ENCODE results near the gene BMPR1B. TPM values are rescaled to one million over a fixed set of nuclear protein-coding genes. Genes with fewer than 3 reads are reported as not detected.

Gene BMPR1B
- total and polyA plus RNA-seq, 7 donors: 0.07 to 2.2 (median 1.8) TPM; not detected in 2

GRCh38 chr4:94976371-94977011 is 218.7 kb downstream of the BMPR1B start:
- WGBS, 2 donors: 81 to 87% methylated on average over 1 of the region's 1 CpG
- TF ChIP-seq POLR2AphosphoS5 (IDR thresholded peaks at IDR 0.05) (no peak), CTCF (IDR thresholded peaks at IDR 0.05) (no peak), EP300 (IDR thresholded peaks at IDR 0.05) (no peak), POLR2A (IDR thresholded peaks at IDR 0.05) (no peak)
- DNase-seq: no peak
- Histone ChIP-seq H3K36me3 (no peaks in the 10 kb centered on the region), H3K27ac (no peak overlapping the region), H3K4me1 (no peaks in the 10 kb centered on the region), H3K27me3 (no peaks in the 10 kb centered on the region), H3K9me3 (no peaks in the 10 kb centered on the region), H3K4me3 (no peak overlapping the region)
- intact Hi-C loops (cut with DNase I): no loop called here

- 69 to 77% methylated on average over 3 of the region's 3 CpGs for WGBS, 2 donors
- H3K4me3 ChIP-seq: no peak overlapping the region
- H3K9me3 ChIP-seq: no peaks in the 10 kb centered on the region
- H3K27ac ChIP-seq: no peak overlapping the region
- no peaks in the 10 kb centered on the region for H3K4me1 ChIP-seq
- DNase-seq: no peak
- no peaks in the 10 kb centered on the region for H3K27me3 ChIP-seq
- no peaks in the 10 kb centered on the region for H3K36me3 ChIP-seq
- TF ChIP-seq EP300 (IDR thresholded peaks at IDR 0.05): no peak
- TF ChIP-seq POLR2A (IDR thresholded peaks at IDR 0.05): no peak
- TF ChIP-seq CTCF (IDR thresholded peaks at IDR 0.05): no peak
- TF ChIP-seq POLR2AphosphoS5 (IDR thresholded peaks at IDR 0.05): no peak
- intact Hi-C loops (cut with DNase I): no loop called here
Measured at GRCh38 chr4:94978904-94979303, 221.1 kb downstream of the BMPR1B start.

- Histone ChIP-seq H3K9me3 (no peaks in the 10 kb centered on the region), H3K27me3 (no peaks in the 10 kb centered on the region), H3K36me3 (no peaks in the 10 kb centered on the region), H3K4me1 (no peaks in the 10 kb centered on the region), H3K4me3 (no peak overlapping the region), H3K27ac (no peak overlapping the region)
- WGBS, 2 donors: 88 to 92% methylated on average over 5 of the region's 5 CpGs
- intact Hi-C loops (cut with DNase I): no loop called here
- no peak for DNase-seq
- TF ChIP-seq POLR2A (IDR thresholded peaks at IDR 0.05): no peak
- no peak for TF ChIP-seq POLR2AphosphoS5 (IDR thresholded peaks at IDR 0.05)
- TF ChIP-seq CTCF (IDR thresholded peaks at IDR 0.05): no peak
- no peak for TF ChIP-seq EP300 (IDR thresholded peaks at IDR 0.05)
Measured at GRCh38 chr4:94979621-94980020, 221.9 kb downstream of the BMPR1B start.

- intact Hi-C loops (cut with DNase I): no loop called here
- TF ChIP-seq POLR2A (IDR thresholded peaks at IDR 0.05) (no peak), CTCF (IDR thresholded peaks at IDR 0.05) (no peak), POLR2AphosphoS5 (IDR thresholded peaks at IDR 0.05) (no peak), EP300 (IDR thresholded peaks at IDR 0.05) (no peak)
- DNase-seq: no peak
- Histone ChIP-seq H3K9me3 (no peaks in the 10 kb centered on the region), H3K27me3 (no peaks in the 10 kb centered on the region), H3K4me3 (peak overlapping the region in 3 of 4 donors; percentile 4 to 11 (median 8)), H3K4me1 (peaks cover 0 to 14% (median 10%) of the 10 kb centered on the region in 4 donors), H3K27ac (peak overlapping the region in 3 of 4 donors; percentile 10 to 40 (median 33)), H3K36me3 (no peaks in the 10 kb centered on the region)
- WGBS, 2 donors: 15 to 43% methylated on average over 10 of the region's 10 CpGs
Measured at GRCh38 chr4:94995684-94996394, 238.1 kb downstream of the BMPR1B start.
